HEK293T (cell line): ENCODE measurements around the gene KCND3.

Experiments
- ARNT ChIP-seq: fragments of 450-650 bp; IDR thresholded peaks from 2 replicates; pipeline ENCODE4 v1.6.1; 2017; ENCODE audit warnings: mild to moderate bottlenecking
- ELF4 ChIP-seq: fragments of 450-650 bp; IDR thresholded peaks from 2 replicates; pipeline ENCODE4 v1.6.1; 2017; ENCODE audit warnings: antibody characterized with exemption
- FOXK2 ChIP-seq: fragments of 450-650 bp; IDR thresholded peaks from 2 replicates; pipeline ENCODE4 v1.6.1; 2016; ENCODE audit warnings: mild to moderate bottlenecking
- FOXM1 ChIP-seq: fragments of 450-650 bp; IDR thresholded peaks from 2 replicates; pipeline ENCODE4 v1.6.1; 2017; ENCODE audit warnings: mild to moderate bottlenecking, borderline replicate concordance
- HDGF ChIP-seq: fragments of 450-650 bp; IDR thresholded peaks from 2 replicates; pipeline ENCODE4 v1.6.1; 2017; ENCODE audit warnings: antibody characterized with exemption, borderline replicate concordance
- L3MBTL2 ChIP-seq: fragments of 450-650 bp; conservative IDR thresholded peaks from 2 replicates; pipeline ENCODE4 v1.6.1; 2016; ENCODE audit warnings: mild to moderate bottlenecking
- SP1 ChIP-seq: fragments of 450-650 bp; IDR thresholded peaks from 2 replicates; pipeline ENCODE4 v1.6.1; 2017
- SUZ12 ChIP-seq: fragments of 450-650 bp; IDR thresholded peaks from 2 replicates; pipeline ENCODE4 v1.6.1; 2016; ENCODE audit warnings: mild to moderate bottlenecking
- TARDBP ChIP-seq: fragments of 450-650 bp; IDR thresholded peaks from 2 replicates; pipeline ENCODE4 v1.6.1; 2016
- ZNF384 ChIP-seq: fragments of 450-650 bp; IDR thresholded peaks from 2 replicates; pipeline ENCODE4 v1.6.1; 2016
- TF ChIP-seq, protein P1 (sequence below): fragments of 450-650 bp; IDR thresholded peaks from 2 replicates; pipeline ENCODE4 v1.6.1; 2016

DNA sequence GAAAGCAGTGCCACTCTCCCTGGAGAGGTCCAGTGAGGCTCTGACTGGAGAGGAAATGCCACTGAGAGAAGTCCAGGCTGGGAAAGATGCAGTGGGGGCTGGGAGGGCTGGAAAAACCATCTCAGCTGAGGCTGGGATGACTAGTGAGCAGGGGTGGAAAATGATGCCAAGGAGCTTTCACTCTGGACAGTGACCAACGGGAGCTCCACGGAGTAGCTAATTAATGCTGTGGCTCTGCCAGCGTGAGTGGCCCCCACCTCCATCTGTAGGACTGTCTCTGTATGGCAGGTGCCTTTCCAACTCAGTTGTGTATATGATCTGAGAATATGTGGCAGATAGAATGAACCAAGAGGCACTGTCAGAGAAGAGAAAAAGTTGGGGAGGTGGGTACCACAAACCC lies 147.1 kb downstream of the KCND3 start:
- TF ChIP-seq ARNT (no peak), SP1 (no peak), ELF4 (no peak), FOXM1 (no peak), ZNF384 (no peak), SUZ12 (no peak), L3MBTL2 (no peak), HDGF (no peak), FOXK2 (no peak), TARDBP (no peak)
- TF ChIP-seq, protein P1, sequence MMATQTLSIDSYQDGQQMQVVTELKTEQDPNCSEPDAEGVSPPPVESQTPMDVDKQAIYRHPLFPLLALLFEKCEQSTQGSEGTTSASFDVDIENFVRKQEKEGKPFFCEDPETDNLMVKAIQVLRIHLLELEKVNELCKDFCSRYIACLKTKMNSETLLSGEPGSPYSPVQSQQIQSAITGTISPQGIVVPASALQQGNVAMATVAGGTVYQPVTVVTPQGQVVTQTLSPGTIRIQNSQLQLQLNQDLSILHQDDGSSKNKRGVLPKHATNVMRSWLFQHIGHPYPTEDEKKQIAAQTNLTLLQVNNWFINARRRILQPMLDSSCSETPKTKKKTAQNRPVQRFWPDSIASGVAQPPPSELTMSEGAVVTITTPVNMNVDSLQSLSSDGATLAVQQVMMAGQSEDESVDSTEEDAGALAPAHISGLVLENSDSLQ, result no peak
